Natural killer cell (primary cell): ENCODE measurements around the gene CD276. TPM values are rescaled to one million over a fixed set of nuclear protein-coding genes. Genes with fewer than 3 reads are reported as not detected.

Source experiments
- ATAC-seq, 3 donors: fragments of 150-1000 bp in 2 of 3; fragments of 200-7000 bp in 1 of 3; cut with Tn5 transposase; 1 replicate in 1 of 3; 2 replicates in 2 of 3; pipeline ENCODE4 v1.10.0; 2021; ENCODE audit warnings: mild to moderate bottlenecking in 2 of 3, moderate library complexity in 2 of 3
- DNase-seq, 2 donors: peaks; one replicate each; pipeline versions ENCODE4 v3.0.0 to v3.0.0-alpha.2; 2013 to 2021; ENCODE audit warnings: mixed read lengths in 1 of 2
- H3K27ac ChIP-seq: one replicate; pipeline ENCODE4 v1.5.1; 2013; ENCODE audit warnings: mild to moderate bottlenecking, low read length
- H3K27me3 ChIP-seq: one replicate; pipeline ENCODE4 v1.6.1; 2013; ENCODE audit warnings: low read length; ENCODE audit not compliant: control insufficient read depth, insufficient read depth
- H3K36me3 ChIP-seq: one replicate; pipeline ENCODE4 v1.6.1; 2013; ENCODE audit warnings: low read length; ENCODE audit not compliant: control insufficient read depth, insufficient read depth
- H3K4me1 ChIP-seq: one replicate; pipeline ENCODE4 v1.6.1; 2013; ENCODE audit warnings: low read length; ENCODE audit not compliant: control insufficient read depth, insufficient read depth
- H3K4me3 ChIP-seq: one replicate; pipeline ENCODE4 v1.5.1; 2013; ENCODE audit warnings: low read length
- H3K9me3 ChIP-seq: one replicate; pipeline ENCODE4 v1.6.1; 2013; ENCODE audit warnings: low read length; ENCODE audit not compliant: control insufficient read depth, insufficient read depth
- H3K27ac Mint-ChIP-seq, 2 donors: one replicate each; pipeline ENCODE4 v1.8.0; 2022; ENCODE audit warnings: mild to moderate bottlenecking in 2 of 2, mixed read lengths in 2 of 2, moderate library complexity in 1 of 2
- H3K27me3 Mint-ChIP-seq, 2 donors: one replicate each; pipeline ENCODE4 v1.8.0; 2022; ENCODE audit warnings: low read depth in 2 of 2, mixed read lengths in 2 of 2
- H3K36me3 Mint-ChIP-seq: one replicate; pipeline ENCODE4 v1.8.0; 2022; ENCODE audit warnings: mixed read lengths
- H3K4me1 Mint-ChIP-seq, 2 donors: one replicate each; pipeline ENCODE4 v1.8.0; 2022; ENCODE audit warnings: mixed read lengths in 2 of 2
- H3K4me3 Mint-ChIP-seq: one replicate; pipeline ENCODE4 v1.8.0; 2022; ENCODE audit warnings: mild to moderate bottlenecking, moderate library complexity, mixed read lengths
- H3K9me3 Mint-ChIP-seq, 2 donors: one replicate each; pipeline ENCODE4 v1.8.0; 2022; ENCODE audit warnings: mixed read lengths in 2 of 2
- CTCF ChIP-seq: fragments of 200-600 bp; IDR thresholded peaks from one replicate; pipeline ENCODE4 v1.8.0; 2022; ENCODE audit warnings: antibody characterized with exemption
- WGBS: methylation state at CpG from one replicate; pipeline ENCODE4 v1.1.7; 2013; ENCODE audit warnings: missing lambda C conversion rate; ENCODE audit not compliant: insufficient coverage; 5-methylcytosine and 5-hydroxymethylcytosine counted together
- intact Hi-C: fragments of 100-400 bp; cut with micrococcal nuclease; formaldehyde crosslinking; loops from one replicate; pipeline ENCODE4 v1.14.2; 2022
- total RNA-seq, 4 donors: library from RNA; stranded (reverse); fragments of 120-200 nt in 1 of 4; gene quantifications; one replicate each; pipeline versions ENCODE4 v1.2.3 to v1.2.4, GENCODE V29; 2013 to 2022

The CD276 gene
- total RNA-seq, 3 donors from 2014 or later (not counting 1 experiment from before 2014, with no cell fraction given): not detected

DNA sequence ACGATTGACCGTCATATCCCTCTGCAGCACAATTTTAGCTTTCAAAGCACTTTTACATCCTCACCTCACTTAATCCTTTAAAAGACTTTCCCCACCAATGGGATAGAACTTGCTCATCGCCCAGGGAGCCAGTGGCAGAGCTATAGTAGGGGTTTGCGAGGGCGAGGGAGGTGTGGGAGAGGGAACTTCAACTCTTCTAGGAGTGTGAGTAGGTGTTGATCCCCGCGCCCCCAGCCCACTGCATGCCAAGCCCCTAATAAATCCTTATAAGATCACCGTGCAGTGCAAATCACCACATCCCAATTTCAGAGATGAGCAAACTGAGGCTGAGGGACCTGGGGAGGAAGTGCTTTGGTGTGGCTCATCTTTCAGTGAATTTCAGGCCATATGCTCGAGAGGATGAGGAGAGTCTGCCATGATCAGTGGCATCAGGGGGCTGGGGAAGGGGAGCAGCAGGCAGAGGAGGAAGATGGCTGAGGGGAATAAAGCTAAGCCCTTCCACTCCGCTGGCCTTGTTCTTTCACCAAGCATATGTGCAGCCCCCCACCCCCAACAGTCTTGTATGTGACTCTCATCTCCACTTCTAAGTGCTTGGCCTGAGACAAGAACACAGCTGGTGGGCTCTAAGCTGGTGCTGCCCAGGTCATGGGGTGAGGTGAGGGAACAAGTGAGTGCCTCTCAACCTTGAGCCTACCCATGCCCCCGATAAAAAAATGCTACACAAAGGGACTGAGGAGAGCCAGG is 63.8 kb downstream of the CD276 start:
- WGBS: 68% methylated on average over 2 of the region's 11 CpGs
- TF ChIP-seq CTCF: no peak
- Histone ChIP-seq H3K9me3 (no peaks in the 10 kb centered on the region), H3K27me3 (peaks cover 7% of the 10 kb centered on the region), H3K36me3 (no peaks in the 10 kb centered on the region), H3K27ac (no peak overlapping the region), H3K4me1 (no peaks in the 10 kb centered on the region), H3K4me3 (no peak overlapping the region)
- intact Hi-C loops: no loop called here
- H3K9me3 Mint-ChIP-seq: no peaks in the 10 kb centered on the region
- ATAC-seq: no peak
- no peaks in the 10 kb centered on the region for H3K4me1 Mint-ChIP-seq
- no peaks in the 10 kb centered on the region for H3K36me3 Mint-ChIP-seq
- DNase-seq: no peak
- H3K27ac Mint-ChIP-seq: no peak overlapping the region
- no peak overlapping the region for H3K4me3 Mint-ChIP-seq
- peaks cover 30 to 42% of the 10 kb centered on the region in 2 donors for H3K27me3 Mint-ChIP-seq

GRCh38 chr15:73748730-73749129 is 64.5 kb downstream of the CD276 start:
- Mint-ChIP-seq H3K4me1 (no peaks in the 10 kb centered on the region), H3K27ac (no peak overlapping the region), H3K27me3 (peaks cover 34 to 45% of the 10 kb centered on the region in 2 donors), H3K36me3 (no peaks in the 10 kb centered on the region), H3K9me3 (no peaks in the 10 kb centered on the region), H3K4me3 (no peak overlapping the region)
- Histone ChIP-seq H3K36me3 (no peaks in the 10 kb centered on the region), H3K4me3 (no peak overlapping the region), H3K9me3 (no peaks in the 10 kb centered on the region), H3K27me3 (peaks cover 7% of the 10 kb centered on the region), H3K4me1 (no peaks in the 10 kb centered on the region), H3K27ac (no peak overlapping the region)
- TF ChIP-seq CTCF: no peak
- no peak for ATAC-seq
- WGBS: 73% methylated on average over 6 of the region's 6 CpGs
- DNase-seq: no peak
- intact Hi-C loops: no loop called here

- 83% methylated on average over 5 of the region's 5 CpGs for WGBS
- no peak for ATAC-seq
- Histone ChIP-seq H3K27ac (no peak overlapping the region), H3K27me3 (peaks cover 7% of the 10 kb centered on the region), H3K9me3 (no peaks in the 10 kb centered on the region), H3K4me1 (no peaks in the 10 kb centered on the region), H3K36me3 (no peaks in the 10 kb centered on the region), H3K4me3 (no peak overlapping the region)
- intact Hi-C loops: no loop called here
- H3K4me1 Mint-ChIP-seq: no peaks in the 10 kb centered on the region
- no peaks in the 10 kb centered on the region for H3K9me3 Mint-ChIP-seq
- H3K36me3 Mint-ChIP-seq: no peaks in the 10 kb centered on the region
- DNase-seq: no peak
- H3K4me3 Mint-ChIP-seq: no peak overlapping the region
- no peak overlapping the region for H3K27ac Mint-ChIP-seq
- peaks cover 40 to 53% of the 10 kb centered on the region in 2 donors for H3K27me3 Mint-ChIP-seq
- no peak for TF ChIP-seq CTCF
These were observed 65.3 kb downstream of the CD276 start for GRCh38 chr15:73749533-73749932.

DNA sequence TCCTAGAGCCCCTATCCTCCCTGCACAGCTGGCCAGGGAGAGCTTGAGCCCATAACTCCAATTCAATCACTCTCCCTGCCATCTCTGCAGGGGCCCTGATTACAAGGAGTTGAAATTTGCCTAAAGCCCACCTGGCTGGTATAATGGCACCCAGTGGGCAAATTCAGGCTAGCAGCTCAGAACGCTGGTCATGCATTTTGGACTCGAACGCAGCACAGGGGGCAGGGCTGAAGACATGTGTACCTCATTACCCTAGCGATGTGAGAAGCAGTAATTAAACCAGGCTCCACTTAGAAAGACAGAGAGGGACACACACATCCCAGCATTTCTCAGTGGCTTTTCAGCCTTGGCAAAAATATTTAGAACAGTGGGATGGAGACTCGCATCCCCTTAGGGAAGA is 65.8 kb downstream of the CD276 start:
- H3K27ac Mint-ChIP-seq: no peak overlapping the region
- intact Hi-C loops: no loop called here
- Histone ChIP-seq H3K4me1 (no peaks in the 10 kb centered on the region), H3K36me3 (no peaks in the 10 kb centered on the region), H3K27ac (no peak overlapping the region), H3K9me3 (no peaks in the 10 kb centered on the region), H3K27me3 (peaks cover 7% of the 10 kb centered on the region), H3K4me3 (no peak overlapping the region)
- peaks cover 43 to 57% of the 10 kb centered on the region in 2 donors for H3K27me3 Mint-ChIP-seq
- no peak for DNase-seq
- no peaks in the 10 kb centered on the region for H3K36me3 Mint-ChIP-seq
- no peak for ATAC-seq
- 87% methylated on average over 5 of the region's 5 CpGs for WGBS
- no peaks in the 10 kb centered on the region for H3K9me3 Mint-ChIP-seq
- no peak for TF ChIP-seq CTCF
- no peak overlapping the region for H3K4me3 Mint-ChIP-seq
- H3K4me1 Mint-ChIP-seq: no peaks in the 10 kb centered on the region
